ENCODE measurements around the gene KLHL34.

Gene KLHL34

GRCh38 chrX:21666679-21667078 is 8.5 kb upstream of the KLHL34 start:
- Histone ChIP-seq H3K4me1 (ENCODE audit: control insufficient read depth, insufficient read depth, low read depth, low read length) (no peaks in the 10 kb centered on the region), H3K14ac (ENCODE audit: low read length in 2 of 2) (no peak overlapping the region), H3K4ac (ENCODE audit: low read depth in 1 of 2, low read length in 2 of 2) (no peak overlapping the region), H3K18ac (ENCODE audit: low read depth in 1 of 2, low read length in 2 of 2) (no peak overlapping the region), H3K9ac (ENCODE audit: low read length) (no peak overlapping the region), H2BK5ac (ENCODE audit: low read depth, low read length, poor library complexity, severe bottlenecking) (no peak overlapping the region), H4K8ac (ENCODE audit: low read length) (no peak overlapping the region), H2BK120ac (ENCODE audit: low read depth, low read length) (no peak overlapping the region), H3K79me1 (replicated peaks; ENCODE audit: low read length, poor library complexity, severe bottlenecking) (no peaks in the 10 kb centered on the region), H3K4me2 (ENCODE audit: low read length, poor library complexity, severe bottlenecking) (no peak overlapping the region), H3K27ac (ENCODE audit: low read length, poor library complexity, severe bottlenecking) (no peak overlapping the region), H2BK12ac (ENCODE audit: low read length in 2 of 2) (no peak overlapping the region), H3K23ac (ENCODE audit: low read length in 2 of 2) (no peak overlapping the region), H2AFZ (ENCODE audit: low read depth, low read length) (no peak overlapping the region), H4K91ac (ENCODE audit: low read length) (no peak overlapping the region), H3K9me3 (ENCODE audit: control insufficient read depth, low read length) (no peaks in the 10 kb centered on the region), H3K36me3 (ENCODE audit: control insufficient read depth in 1 of 2, insufficient read depth in 2 of 2, low read depth in 1 of 2, low read length in 2 of 2) (no peaks in the 10 kb centered on the region), H2AK5ac (ENCODE audit: low read length, severe bottlenecking) (no peak overlapping the region), H2BK15ac (ENCODE audit: low read depth, poor library complexity, severe bottlenecking) (no peak overlapping the region), H3K27me3 (ENCODE audit: control insufficient read depth in 1 of 2, insufficient read depth in 1 of 2, low read length in 2 of 2) (peaks cover 0 to 24% of the 10 kb centered on the region in 2 experiments), H3K4me3 (ENCODE audit: insufficient read depth in 1 of 2, low read depth in 1 of 2, low read length in 2 of 2) (no peak overlapping the region)
- DNase-seq, result no peak
- WGBS, result 79% methylated on average over 3 of the region's 4 CpGs

- Histone ChIP-seq H2AK5ac (ENCODE audit: low read length, severe bottlenecking) (no peak overlapping the region), H3K14ac (ENCODE audit: low read length in 2 of 2) (no peak overlapping the region), H2BK12ac (ENCODE audit: low read length in 2 of 2) (no peak overlapping the region), H2AFZ (ENCODE audit: low read depth, low read length) (no peak overlapping the region), H3K4me2 (ENCODE audit: low read length, poor library complexity, severe bottlenecking) (no peak overlapping the region), H3K9me3 (ENCODE audit: control insufficient read depth, low read length) (no peaks in the 10 kb centered on the region), H3K23ac (ENCODE audit: low read length in 2 of 2) (no peak overlapping the region), H3K4me3 (ENCODE audit: insufficient read depth in 1 of 2, low read depth in 1 of 2, low read length in 2 of 2) (no peak overlapping the region), H3K27ac (ENCODE audit: low read length, poor library complexity, severe bottlenecking) (no peak overlapping the region), H3K18ac (ENCODE audit: low read depth in 1 of 2, low read length in 2 of 2) (no peak overlapping the region), H4K91ac (ENCODE audit: low read length) (no peak overlapping the region), H2BK15ac (ENCODE audit: low read depth, poor library complexity, severe bottlenecking) (no peak overlapping the region), H3K79me1 (replicated peaks; ENCODE audit: low read length, poor library complexity, severe bottlenecking) (no peaks in the 10 kb centered on the region), H3K36me3 (ENCODE audit: control insufficient read depth in 1 of 2, insufficient read depth in 2 of 2, low read depth in 1 of 2, low read length in 2 of 2) (no peaks in the 10 kb centered on the region), H3K4ac (ENCODE audit: low read depth in 1 of 2, low read length in 2 of 2) (no peak overlapping the region), H4K8ac (ENCODE audit: low read length) (no peak overlapping the region), H2BK5ac (ENCODE audit: low read depth, low read length, poor library complexity, severe bottlenecking) (no peak overlapping the region), H2BK120ac (ENCODE audit: low read depth, low read length) (no peak overlapping the region), H3K27me3 (ENCODE audit: control insufficient read depth in 1 of 2, insufficient read depth in 1 of 2, low read length in 2 of 2) (peaks cover 0 to 24% of the 10 kb centered on the region in 2 experiments), H3K9ac (ENCODE audit: low read length) (no peak overlapping the region), H3K4me1 (ENCODE audit: control insufficient read depth, insufficient read depth, low read depth, low read length) (no peaks in the 10 kb centered on the region)
- no peak for DNase-seq
- 79% methylated on average over 3 of the region's 4 CpGs for WGBS
Observed at GRCh38 chrX:21666252-21666651, 8.1 kb upstream of the KLHL34 start.

- Histone ChIP-seq H2BK120ac (ENCODE audit: low read depth, low read length) (no peak overlapping the region), H3K4me3 (ENCODE audit: insufficient read depth in 1 of 2, low read depth in 1 of 2, low read length in 2 of 2) (no peak overlapping the region), H3K36me3 (ENCODE audit: control insufficient read depth in 1 of 2, insufficient read depth in 2 of 2, low read depth in 1 of 2, low read length in 2 of 2) (no peaks in the 10 kb centered on the region), H4K8ac (ENCODE audit: low read length) (no peak overlapping the region), H3K18ac (ENCODE audit: low read depth in 1 of 2, low read length in 2 of 2) (no peak overlapping the region), H2BK12ac (ENCODE audit: low read length in 2 of 2) (no peak overlapping the region), H3K9me3 (ENCODE audit: control insufficient read depth, low read length) (no peaks in the 10 kb centered on the region), H3K23ac (ENCODE audit: low read length in 2 of 2) (no peak overlapping the region), H2BK5ac (ENCODE audit: low read depth, low read length, poor library complexity, severe bottlenecking) (no peak overlapping the region), H3K4me2 (ENCODE audit: low read length, poor library complexity, severe bottlenecking) (no peak overlapping the region), H3K79me1 (replicated peaks; ENCODE audit: low read length, poor library complexity, severe bottlenecking) (no peaks in the 10 kb centered on the region), H2BK15ac (ENCODE audit: low read depth, poor library complexity, severe bottlenecking) (no peak overlapping the region), H3K27ac (ENCODE audit: low read length, poor library complexity, severe bottlenecking) (no peak overlapping the region), H4K91ac (ENCODE audit: low read length) (no peak overlapping the region), H3K14ac (ENCODE audit: low read length in 2 of 2) (no peak overlapping the region), H2AK5ac (ENCODE audit: low read length, severe bottlenecking) (no peak overlapping the region), H3K4me1 (ENCODE audit: control insufficient read depth, insufficient read depth, low read depth, low read length) (no peaks in the 10 kb centered on the region), H3K27me3 (ENCODE audit: control insufficient read depth in 1 of 2, insufficient read depth in 1 of 2, low read length in 2 of 2) (peaks cover 0 to 33% of the 10 kb centered on the region in 2 experiments), H3K9ac (ENCODE audit: low read length) (no peak overlapping the region), H3K4ac (ENCODE audit: low read depth in 1 of 2, low read length in 2 of 2) (no peak overlapping the region), H2AFZ (ENCODE audit: low read depth, low read length) (no peak overlapping the region)
- WGBS, result 91% methylated on average over 1 of the region's 4 CpGs
- DNase-seq, result no peak
Observed at GRCh38 chrX:21662761-21663160, 4.6 kb upstream of the KLHL34 start.

GRCh38 chrX:21661316-21661715 is 3.2 kb upstream of the KLHL34 start:
- no peak overlapping the region for H3K27ac ChIP-seq (ENCODE audit: low read length, poor library complexity, severe bottlenecking)
- H4K8ac ChIP-seq (ENCODE audit: low read length), result no peak overlapping the region
- peaks cover 0 to 33% of the 10 kb centered on the region in 2 experiments for H3K27me3 ChIP-seq (ENCODE audit: control insufficient read depth in 1 of 2, insufficient read depth in 1 of 2, low read length in 2 of 2)
- H3K79me1 ChIP-seq (replicated peaks; ENCODE audit: low read length, poor library complexity, severe bottlenecking), result no peaks in the 10 kb centered on the region
- H3K23ac ChIP-seq (ENCODE audit: low read length in 2 of 2), result no peak overlapping the region
- no peaks in the 10 kb centered on the region for H3K36me3 ChIP-seq (ENCODE audit: control insufficient read depth in 1 of 2, insufficient read depth in 2 of 2, low read depth in 1 of 2, low read length in 2 of 2)
- DNase-seq, result no peak
- no peak overlapping the region for H3K4ac ChIP-seq (ENCODE audit: low read depth in 1 of 2, low read length in 2 of 2)
- no peak overlapping the region for H2BK120ac ChIP-seq (ENCODE audit: low read depth, low read length)
- no peak overlapping the region for H3K9ac ChIP-seq (ENCODE audit: low read length)
- WGBS, result 92% methylated on average over 2 of the region's 6 CpGs
- H2BK5ac ChIP-seq (ENCODE audit: low read depth, low read length, poor library complexity, severe bottlenecking), result no peak overlapping the region
- H3K14ac ChIP-seq (ENCODE audit: low read length in 2 of 2), result no peak overlapping the region
- H4K91ac ChIP-seq (ENCODE audit: low read length), result no peak overlapping the region
- H2BK15ac ChIP-seq (ENCODE audit: low read depth, poor library complexity, severe bottlenecking), result no peak overlapping the region
- H3K18ac ChIP-seq (ENCODE audit: low read depth in 1 of 2, low read length in 2 of 2), result no peak overlapping the region
- no peak overlapping the region for H3K4me2 ChIP-seq (ENCODE audit: low read length, poor library complexity, severe bottlenecking)
- H2BK12ac ChIP-seq (ENCODE audit: low read length in 2 of 2), result no peak overlapping the region
- H3K9me3 ChIP-seq (ENCODE audit: control insufficient read depth, low read length), result no peaks in the 10 kb centered on the region
- no peaks in the 10 kb centered on the region for H3K4me1 ChIP-seq (ENCODE audit: control insufficient read depth, insufficient read depth, low read depth, low read length)
- H2AK5ac ChIP-seq (ENCODE audit: low read length, severe bottlenecking), result no peak overlapping the region
- H2AFZ ChIP-seq (ENCODE audit: low read depth, low read length), result no peak overlapping the region
- no peak overlapping the region for H3K4me3 ChIP-seq (ENCODE audit: insufficient read depth in 1 of 2, low read depth in 1 of 2, low read length in 2 of 2)
